Measurements from ENCODE around the gene NELFB. TPM values are rescaled to one million over a fixed set of nuclear protein-coding genes. Genes with fewer than 3 reads are reported as not detected.
A peak's percentile ranks its signal among the peaks of the same experiment; 100 is the strongest.

NELFB gene
- total and polyA plus RNA-seq, 9 of the 15 experiments (the other 6 are each of a cell fraction or from before 2014, with no cell fraction given), result 0.24 to 84.0 (median 29.7) TPM

DNA sequence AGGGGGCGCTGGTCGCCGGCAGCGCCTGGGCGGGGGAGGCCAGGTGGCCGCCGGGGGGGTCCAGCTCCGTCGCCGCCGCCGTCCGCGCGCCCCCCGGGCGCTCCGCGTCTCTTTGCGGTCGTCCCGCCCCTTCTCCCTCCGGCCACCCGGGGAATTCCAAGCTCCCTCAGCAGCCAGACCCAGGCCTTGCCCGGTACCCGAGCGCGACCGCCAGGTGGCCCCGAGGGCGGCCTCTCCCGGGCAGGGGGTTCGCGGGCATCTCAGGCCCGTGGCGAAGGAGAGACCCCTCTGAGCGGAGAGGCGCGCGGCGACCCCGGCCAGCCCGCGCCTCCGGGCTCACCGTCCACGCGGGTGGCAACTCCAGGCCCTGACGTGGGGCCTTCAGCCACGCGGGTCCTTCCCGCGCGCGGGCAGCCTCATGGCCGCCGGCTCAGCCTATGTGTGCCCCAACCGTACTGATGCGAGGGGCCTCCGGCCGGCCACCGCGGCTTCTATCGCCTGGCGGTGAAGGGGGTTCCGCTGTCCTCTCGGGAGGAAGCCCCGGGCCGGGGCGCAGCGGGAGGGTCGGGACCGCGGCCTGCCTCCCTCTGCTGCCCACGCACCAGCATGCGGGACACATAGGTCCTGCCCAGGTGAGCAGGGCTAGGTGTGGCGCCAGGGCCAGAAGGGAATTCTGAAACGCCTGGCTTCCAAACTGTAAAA lies 47.5 kb downstream of the NELFB start (continued):
- TF ChIP-seq ZNF398 (CRISPR knock-in tag; IDR thresholded peaks at IDR 0.05), result no peak
- TF ChIP-seq, protein P1, sequence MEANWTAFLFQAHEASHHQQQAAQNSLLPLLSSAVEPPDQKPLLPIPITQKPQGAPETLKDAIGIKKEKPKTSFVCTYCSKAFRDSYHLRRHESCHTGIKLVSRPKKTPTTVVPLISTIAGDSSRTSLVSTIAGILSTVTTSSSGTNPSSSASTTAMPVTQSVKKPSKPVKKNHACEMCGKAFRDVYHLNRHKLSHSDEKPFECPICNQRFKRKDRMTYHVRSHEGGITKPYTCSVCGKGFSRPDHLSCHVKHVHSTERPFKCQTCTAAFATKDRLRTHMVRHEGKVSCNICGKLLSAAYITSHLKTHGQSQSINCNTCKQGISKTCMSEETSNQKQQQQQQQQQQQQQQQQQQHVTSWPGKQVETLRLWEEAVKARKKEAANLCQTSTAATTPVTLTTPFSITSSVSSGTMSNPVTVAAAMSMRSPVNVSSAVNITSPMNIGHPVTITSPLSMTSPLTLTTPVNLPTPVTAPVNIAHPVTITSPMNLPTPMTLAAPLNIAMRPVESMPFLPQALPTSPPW (CRISPR knock-in tag; IDR thresholded peaks at IDR 0.05), result peak; percentile 97
- no peak for TF ChIP-seq JUN (IDR thresholded peaks at IDR 0.05; ENCODE audit: borderline replicate concordance, low read depth, low read length)
- TF ChIP-seq JUN (CRISPR knock-in tag; IDR thresholded peaks at IDR 0.05; ENCODE audit: borderline replicate concordance), result 0 out of 2 replicates have a peak, but pooled peaks have one; percentile 7
- TF ChIP-seq SUPT5H (IDR thresholded peaks at IDR 0.05), result 0 out of 2 replicates have a peak, but pooled peaks have one; percentile 29
- peak; percentile 31 for TF ChIP-seq HMGN3 (IDR thresholded peaks at IDR 0.05; ENCODE audit: borderline replicate concordance, extremely low read depth, insufficient read length, low read depth, low read length)
- TF ChIP-seq ZC3H8 (IDR thresholded peaks at IDR 0.05), result no peak
- TF ChIP-seq POLR2G (IDR thresholded peaks at IDR 0.05; ENCODE audit: low read depth, low read length), result peak; percentile 64
- peak in 1 of 2 experiments; percentile 40; a peak in 1 of 4 replicates for TF ChIP-seq FOXA3 (CRISPR knock-in tag; conservative IDR thresholded peaks at IDR 0.05 in 1 of 2, IDR thresholded peaks at IDR 0.05 in 1 of 2)
- TF ChIP-seq THRAP3 (IDR thresholded peaks at IDR 0.05; ENCODE audit: borderline replicate concordance), result no peak
- no peak for TF ChIP-seq ZNF217 (CRISPR knock-in tag; IDR thresholded peaks at IDR 0.05)
- TF ChIP-seq MITF (IDR thresholded peaks at IDR 0.05), result no peak
- TF ChIP-seq DEAF1 (CRISPR knock-in tag; IDR thresholded peaks at IDR 0.05), result no peak
- TF ChIP-seq ZNF586 (CRISPR knock-in tag; conservative IDR thresholded peaks at IDR 0.05), result no peak
- no peak for TF ChIP-seq HINFP (tag; conservative IDR thresholded peaks at IDR 0.05; ENCODE audit: low read depth)
- no peak for TF ChIP-seq SNRNP70 (optimal IDR thresholded peaks at IDR 0.05; ENCODE audit: low read depth, low read length)
- 0 out of 2 replicates have a peak, but pooled peaks have one; percentile 14 for TF ChIP-seq MTA1 (IDR thresholded peaks at IDR 0.05; ENCODE audit: borderline replicate concordance)
- TF ChIP-seq SAFB2 (IDR thresholded peaks at IDR 0.05; ENCODE audit: borderline replicate concordance, low read depth, low read length, severe bottlenecking), result no peak
- TF ChIP-seq KLF6 (CRISPR knock-in tag; IDR thresholded peaks at IDR 0.05; ENCODE audit: borderline replicate concordance), result no peak
